HG03108 (cell line): Measurements from ENCODE around the gene FYCO1.
"Not testable (repeated sequence)": the region's sequence is repeated elsewhere in the genome, so short reads cannot be mapped to it uniquely, and the experiment has no call there.

Source experiments
- ATAC-seq: cut with Tn5 transposase; IDR thresholded peaks from one replicate; pipeline ENCODE4 v1.9.1; 2021; ENCODE audit warnings: moderate library complexity; ENCODE audit not compliant: unreplicated experiment

Gene FYCO1

DNA sequence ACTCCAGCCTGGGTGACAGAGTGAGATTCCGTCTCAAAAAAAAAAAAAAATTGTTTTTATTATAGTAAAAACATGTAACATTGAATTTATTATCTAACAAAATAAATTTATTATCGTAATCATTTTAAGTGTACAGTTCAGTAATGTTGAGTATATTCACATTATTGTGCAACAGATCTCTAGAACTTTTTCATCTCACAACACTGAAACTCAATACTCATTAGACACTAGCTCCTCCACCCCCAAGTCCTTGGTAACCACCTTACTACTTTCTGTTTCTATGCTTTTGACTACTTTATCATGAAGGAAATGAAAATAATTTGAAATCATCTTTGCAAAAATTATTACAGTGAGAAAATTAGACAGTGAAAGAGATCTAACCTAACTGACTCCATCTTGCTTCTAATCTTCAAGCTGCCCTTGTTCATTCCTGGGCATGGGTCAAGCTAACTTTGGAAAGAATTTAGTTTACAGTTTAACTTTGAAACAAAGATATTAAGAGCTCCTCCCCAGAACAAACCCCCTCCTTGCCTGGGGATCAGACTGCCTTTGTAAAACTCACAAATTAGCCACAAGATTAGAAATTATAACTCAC lies 15.0 kb upstream of the FYCO1 start:
- ATAC-seq: no peak

- ATAC-seq: no peak
Measured at GRCh38 chr3:46008058-46008457, 12.4 kb upstream of the FYCO1 start.

DNA sequence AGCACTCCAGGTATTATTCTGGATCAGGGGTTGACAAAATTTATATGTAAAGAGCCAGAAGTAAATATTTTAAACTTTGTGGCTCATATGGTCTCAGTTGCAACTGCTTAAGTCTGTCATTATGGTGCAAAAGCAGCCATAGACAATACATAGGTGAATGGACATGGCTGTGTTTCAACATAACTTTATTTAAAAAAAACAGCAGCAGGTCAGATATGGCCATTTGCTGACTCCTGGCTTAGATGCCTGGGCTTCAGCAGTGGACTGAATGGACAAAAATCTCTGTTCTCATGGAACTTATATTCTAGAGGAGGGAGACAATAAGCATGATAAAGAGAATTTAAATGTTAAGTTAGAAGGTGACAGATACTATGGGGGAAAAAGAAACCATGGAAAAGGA lies 11.7 kb upstream of the FYCO1 start:
- ATAC-seq: no peak

GRCh38 chr3:46006238-46007032 lies 10.8 kb upstream of the FYCO1 start:
- ATAC-seq: no peak

GRCh38 chr3:46003706-46004105 lies 8.1 kb upstream of the FYCO1 start:
- not testable (repeated sequence) for ATAC-seq

DNA sequence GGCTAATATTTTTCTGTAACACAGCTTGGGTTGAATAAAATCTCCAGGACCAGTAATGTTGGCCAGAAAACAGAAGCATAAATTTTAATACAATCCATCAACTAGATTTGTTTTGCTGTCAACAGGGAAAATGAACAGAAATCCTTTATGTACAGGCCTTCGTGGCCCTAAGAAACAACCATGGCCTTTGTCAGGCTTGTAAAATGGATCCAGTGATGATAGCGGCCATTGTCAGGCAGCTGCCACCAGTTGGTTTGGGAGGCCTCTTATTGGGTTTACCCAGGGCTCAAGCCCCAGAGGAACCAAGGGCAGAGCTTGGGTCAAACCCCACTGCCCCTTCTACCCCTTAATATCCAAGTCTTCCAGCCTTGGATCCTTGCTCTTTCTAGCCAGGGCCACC lies 5.6 kb upstream of the FYCO1 start:
- ATAC-seq: no peak

DNA sequence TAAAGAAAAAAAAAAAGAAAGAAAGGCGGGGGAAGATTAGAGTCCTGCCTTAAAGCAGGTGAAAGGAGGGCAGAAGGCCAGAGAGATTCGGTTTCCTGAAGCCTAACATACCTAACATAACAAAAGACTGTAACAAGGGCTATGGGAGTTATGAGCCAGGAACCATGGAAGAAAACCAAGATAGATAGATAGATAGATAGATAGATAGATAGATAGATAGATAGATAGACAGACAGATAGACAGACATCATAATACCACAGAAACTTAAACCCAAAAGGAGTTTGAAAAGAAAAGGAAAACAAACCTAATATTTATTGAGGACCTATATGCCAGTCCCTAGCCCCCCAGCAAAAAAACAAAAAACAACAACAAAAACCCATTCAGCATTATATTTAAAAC lies 2.3 kb upstream of the FYCO1 start:
- no peak for ATAC-seq

DNA sequence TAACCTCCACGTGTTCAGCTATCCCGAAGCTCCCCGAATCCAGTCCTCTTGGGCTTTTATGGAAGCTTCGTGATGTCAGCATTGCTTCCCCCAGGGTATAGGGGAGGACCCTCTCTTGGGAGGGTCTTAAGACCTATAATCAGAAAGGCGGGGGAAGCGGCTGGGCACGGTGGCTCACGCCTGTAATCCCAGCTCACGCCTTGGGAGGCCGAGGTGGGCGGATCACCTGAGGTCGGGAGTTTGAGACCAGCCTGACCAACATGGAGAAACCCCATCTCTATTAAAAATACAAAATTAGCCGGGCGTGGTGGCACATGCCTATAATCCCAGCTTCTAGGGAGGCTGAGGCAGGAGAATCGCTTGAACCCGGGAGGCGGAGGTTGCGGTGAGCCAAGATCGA lies 1.9 kb upstream of the FYCO1 start:
- not testable (repeated sequence) for ATAC-seq

- no peak for ATAC-seq
Measured at GRCh38 chr3:45994419-45995235, 997 bp downstream of the FYCO1 start.

GRCh38 chr3:45993421-45994027 lies 2.1 kb downstream of the FYCO1 start:
- ATAC-seq: no peak

GRCh38 chr3:45992821-45993221 lies 2.8 kb downstream of the FYCO1 start:
- ATAC-seq: no peak

DNA sequence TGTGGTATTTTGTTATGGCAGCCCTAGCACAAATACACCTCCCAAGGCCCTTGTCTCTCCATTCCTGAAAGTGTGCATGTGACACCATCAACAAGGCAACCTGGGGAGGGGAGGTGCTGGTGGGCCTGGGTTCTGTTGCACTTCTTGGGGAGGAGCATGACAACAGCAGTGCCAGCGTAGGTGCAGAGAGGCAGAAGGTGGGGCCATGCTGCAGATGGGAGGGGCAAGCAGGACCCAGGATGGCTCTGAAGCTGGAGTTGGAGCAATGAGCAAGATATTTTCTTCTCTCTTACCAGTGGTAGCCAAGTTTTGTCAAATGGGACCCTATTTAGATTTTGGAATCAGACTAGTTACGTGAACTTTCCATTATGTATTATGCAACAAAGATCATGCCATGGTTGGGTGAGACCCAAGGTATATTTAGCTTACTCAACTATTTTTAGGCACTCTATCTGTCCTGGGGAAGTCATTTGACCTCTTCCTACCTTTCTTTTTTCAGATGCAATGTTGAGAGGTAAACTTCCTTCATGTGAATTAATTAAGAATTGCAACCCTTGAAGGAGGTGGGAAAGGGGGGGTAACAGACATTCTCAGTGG lies 3.4 kb downstream of the FYCO1 start:
- ATAC-seq: no peak

DNA sequence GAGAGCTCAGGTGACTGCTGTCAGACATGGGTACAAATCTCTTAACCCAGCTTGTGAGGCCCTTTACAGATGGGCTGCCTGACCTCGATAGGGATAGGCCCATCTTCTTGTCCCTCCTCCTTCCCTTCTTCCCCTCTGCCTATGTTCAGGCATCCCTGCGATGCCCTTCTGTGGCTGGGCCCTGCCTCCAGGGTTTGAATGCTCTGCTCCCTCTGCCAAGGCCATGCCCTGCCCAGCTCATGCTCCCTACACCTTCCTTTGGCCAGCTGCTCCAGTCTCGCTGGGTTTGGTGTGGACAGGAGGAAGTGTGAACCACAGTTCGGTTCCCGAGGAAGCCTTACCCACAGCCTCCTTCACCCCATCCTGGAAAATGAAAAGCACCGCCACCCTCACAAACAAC lies 4.3 kb downstream of the FYCO1 start:
- no peak for ATAC-seq

DNA sequence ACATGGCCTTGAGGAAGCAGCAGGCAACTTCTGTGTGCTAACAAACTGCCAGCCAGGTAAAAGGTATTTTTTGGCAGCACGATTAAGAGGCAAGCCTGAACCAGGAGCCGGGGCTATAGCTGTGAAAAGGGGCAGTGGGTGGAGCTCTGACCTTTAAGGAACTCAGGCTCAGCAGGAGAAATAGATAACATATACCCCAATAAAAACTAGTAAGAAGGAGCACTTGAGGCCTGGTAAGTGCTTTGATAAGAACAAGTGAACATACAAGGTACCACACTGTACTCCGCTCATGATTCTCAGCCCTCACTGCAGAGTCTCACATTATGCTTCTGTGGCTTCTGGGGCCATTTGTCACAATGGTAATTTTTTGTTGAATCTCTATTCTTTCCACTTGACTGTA lies 5.4 kb downstream of the FYCO1 start:
- no peak for ATAC-seq

GRCh38 chr3:45988804-45989203 lies 6.8 kb downstream of the FYCO1 start:
- no peak for ATAC-seq

DNA sequence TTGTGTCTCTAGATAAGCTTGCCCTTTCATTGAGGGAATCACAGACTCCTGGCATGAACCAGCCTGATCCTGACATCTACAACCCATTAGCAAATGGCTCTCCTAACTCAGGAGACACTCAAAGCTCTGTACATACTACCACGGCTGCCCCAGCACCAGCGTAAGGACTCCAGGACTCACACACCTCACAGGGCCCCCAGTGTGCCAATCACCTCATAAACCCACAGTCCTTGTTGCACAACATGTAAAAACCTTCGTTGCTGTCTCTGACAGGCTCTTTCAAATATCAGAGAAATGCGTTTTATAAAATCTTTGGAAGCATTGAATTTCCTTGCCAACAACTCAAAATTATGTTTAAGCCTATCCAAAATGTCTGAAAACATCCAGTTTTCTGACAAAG lies 7.3 kb downstream of the FYCO1 start:
- ATAC-seq: no peak

GRCh38 chr3:45987368-45988291 lies 8.0 kb downstream of the FYCO1 start:
- no peak for ATAC-seq

DNA sequence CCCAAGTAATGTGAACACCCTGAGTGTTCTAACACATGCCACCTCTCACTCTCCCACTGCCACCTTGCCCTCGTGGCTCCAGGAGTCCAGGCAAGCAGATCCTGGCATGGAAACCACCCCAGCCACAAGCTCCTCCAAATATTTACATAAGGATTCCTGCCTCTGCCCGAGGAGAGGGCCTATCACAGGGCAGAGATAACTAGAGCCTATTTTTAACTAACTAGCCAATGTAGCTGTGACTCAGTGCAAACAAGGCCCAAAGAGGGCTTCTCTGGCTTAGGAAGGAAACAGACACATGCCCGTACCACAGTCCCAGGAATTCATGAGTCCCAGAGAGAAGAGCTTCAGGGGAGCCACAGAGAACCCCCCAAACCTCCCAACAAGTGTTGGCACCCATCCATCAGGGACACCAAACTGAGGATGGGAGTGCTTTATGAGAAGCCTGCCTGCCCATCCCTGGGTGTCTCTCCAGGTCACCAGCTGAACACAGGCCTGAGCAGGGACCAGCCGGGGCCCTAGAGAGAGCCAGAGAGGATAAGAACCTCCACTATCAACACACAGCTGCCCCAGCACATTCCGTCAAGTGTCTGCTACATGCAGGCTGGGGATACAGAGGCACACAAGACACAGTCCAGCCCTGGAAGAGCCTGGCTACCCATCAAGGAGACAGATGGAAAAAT lies 9.2 kb downstream of the FYCO1 start:
- ATAC-seq: no peak

- no peak for ATAC-seq
Measured at GRCh38 chr3:45985532-45986302, 9.9 kb downstream of the FYCO1 start.
